OCI-LY7 (cell line): ENCODE results near the gene MMD.

Source experiments
- CTCF ChIP-seq: fragments of 200-600 bp; sonication (generic); conservative IDR thresholded peaks from 2 replicates; pipeline ENCODE4 v1.5.1; 2014; ENCODE audit warnings: mild to moderate bottlenecking, antibody characterized with exemption, low read length, moderate library complexity, mixed read lengths
- EZH2phosphoT487 ChIP-seq: fragments of 200-600 bp; sonication (generic); IDR thresholded peaks from 2 replicates; pipeline ENCODE4 v1.6.1; 2018; ENCODE audit warnings: low read depth, borderline replicate concordance, mild to moderate bottlenecking, mixed run types, antibody characterized with exemption, low read length, moderate library complexity, mixed read lengths

- TF ChIP-seq EZH2phosphoT487 (no peak), CTCF (no peak)
Measured at GRCh38 chr17:55391244-55391757, 30.3 kb downstream of the MMD start.
